HG03575 (cell line): ENCODE measurements around the gene KCNK6.

Experiments used
- ATAC-seq: cut with Tn5 transposase; IDR thresholded peaks from one replicate; pipeline ENCODE4 v1.9.1; 2021; ENCODE audit not compliant: unreplicated experiment, insufficient number of reproducible peaks, low FRiP score; ENCODE audit errors: extremely low read depth

The KCNK6 gene

DNA sequence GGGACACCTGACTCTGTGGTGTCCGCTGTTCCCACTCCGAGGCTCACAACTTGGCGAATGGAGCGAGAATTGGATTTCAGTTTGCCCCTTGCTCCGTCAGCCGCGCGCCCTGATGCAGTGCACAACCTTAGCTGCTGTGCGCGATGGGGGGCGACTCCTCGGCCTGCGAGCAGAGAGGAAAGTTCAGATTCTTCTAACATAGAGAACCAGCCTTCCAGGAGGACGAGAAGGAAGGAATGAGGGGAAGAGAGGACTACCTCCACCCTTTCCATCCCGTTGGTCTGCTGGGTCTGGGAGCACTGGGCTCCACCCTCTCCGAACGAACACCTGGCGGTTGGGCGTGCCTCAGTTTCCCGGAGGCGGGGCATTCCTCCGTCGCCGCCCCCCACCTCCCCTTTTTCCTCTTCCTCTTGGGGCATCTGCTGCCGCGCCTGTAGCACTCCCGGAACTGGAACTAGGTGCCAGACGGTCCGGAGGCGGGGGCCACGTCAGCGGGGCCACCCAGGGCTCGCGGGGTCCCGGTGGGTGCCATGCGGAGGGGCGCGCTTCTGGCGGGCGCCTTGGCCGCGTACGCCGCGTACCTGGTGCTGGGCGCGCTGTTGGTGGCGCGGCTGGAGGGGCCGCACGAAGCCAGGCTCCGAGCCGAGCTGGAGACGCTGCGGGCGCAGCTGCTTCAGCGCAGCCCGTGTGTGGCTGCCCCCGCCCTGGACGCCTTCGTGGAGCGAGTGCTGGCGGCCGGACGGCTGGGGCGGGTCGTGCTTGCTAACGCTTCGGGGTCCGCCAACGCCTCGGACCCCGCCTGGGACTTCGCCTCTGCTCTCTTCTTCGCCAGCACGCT is at the start of gene KCNK6:
KCNK6 (plus strand) TSS at position 425 of the 838 bp plus-strand sequence; CDS start at position 531, 106 bp downstream.
- no peak for ATAC-seq

DNA sequence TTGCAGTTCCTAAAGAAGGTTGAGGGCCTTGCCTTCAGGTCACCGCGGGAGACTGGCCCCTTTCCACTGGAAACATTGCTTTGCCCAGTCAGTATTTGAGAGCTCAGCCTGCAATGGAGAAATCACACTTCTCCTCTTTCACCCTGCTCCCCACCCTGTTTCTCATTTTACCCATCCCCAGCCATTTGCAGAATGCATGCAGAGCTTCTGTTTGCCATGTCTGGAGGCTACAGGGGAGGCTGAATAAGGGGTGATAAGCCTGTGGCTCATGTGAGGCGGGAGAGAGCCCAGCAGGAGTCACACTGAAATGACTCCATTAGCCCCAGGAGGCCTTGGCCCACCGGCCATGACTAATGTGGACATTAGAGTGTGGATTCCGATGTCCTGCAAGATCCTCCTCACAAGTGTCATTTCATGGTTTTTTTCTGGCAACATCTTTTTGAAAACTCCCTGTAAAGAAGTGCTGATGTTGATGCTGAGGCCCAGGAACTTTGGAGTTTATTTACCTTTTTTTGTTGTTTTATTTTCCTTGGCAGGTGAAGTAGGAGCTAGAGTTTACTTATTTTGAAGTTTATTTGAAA is 49.0 kb upstream of the KCNK6 start:
- ATAC-seq: no peak

DNA sequence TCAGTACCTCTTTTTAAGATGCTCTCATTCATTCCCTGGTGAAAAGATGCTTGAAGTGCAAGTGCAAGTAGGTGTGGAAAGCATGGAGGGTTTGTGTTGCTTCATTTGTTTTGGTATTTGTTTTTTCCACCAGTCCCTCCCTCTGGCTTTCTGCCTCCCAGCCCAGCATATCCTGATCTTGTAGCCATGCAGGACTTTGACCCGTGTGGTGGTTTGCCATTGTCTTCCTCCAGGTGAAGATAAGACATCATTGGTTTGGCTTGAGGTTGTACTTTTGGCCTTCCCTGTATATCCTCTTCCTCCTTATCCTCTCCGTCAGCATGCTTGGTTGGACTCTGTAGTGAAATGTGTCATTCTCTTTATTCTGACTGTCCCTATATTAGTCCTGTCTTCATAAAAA is 46.1 kb upstream of the KCNK6 start:
- no peak for ATAC-seq

DNA sequence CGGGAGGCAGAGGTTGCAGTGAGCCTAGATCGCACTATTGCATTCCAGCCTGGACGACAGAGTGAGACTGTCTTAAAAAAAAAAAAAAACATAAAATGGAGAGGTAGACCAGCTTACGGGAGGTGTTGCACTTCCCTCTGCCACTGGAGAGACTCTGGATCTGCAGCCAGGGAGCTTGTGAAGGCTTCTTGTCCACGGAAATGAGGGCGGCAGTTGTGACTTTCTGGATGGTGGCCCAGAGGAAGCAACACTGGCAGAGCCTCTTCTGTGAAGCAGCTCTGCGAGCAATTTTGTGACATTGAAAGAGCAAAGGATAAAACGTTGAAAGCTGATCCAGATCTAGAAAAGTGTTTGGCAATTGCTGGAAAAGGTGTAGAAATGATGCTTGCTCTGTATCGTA is 44.9 kb upstream of the KCNK6 start:
- no peak for ATAC-seq

DNA sequence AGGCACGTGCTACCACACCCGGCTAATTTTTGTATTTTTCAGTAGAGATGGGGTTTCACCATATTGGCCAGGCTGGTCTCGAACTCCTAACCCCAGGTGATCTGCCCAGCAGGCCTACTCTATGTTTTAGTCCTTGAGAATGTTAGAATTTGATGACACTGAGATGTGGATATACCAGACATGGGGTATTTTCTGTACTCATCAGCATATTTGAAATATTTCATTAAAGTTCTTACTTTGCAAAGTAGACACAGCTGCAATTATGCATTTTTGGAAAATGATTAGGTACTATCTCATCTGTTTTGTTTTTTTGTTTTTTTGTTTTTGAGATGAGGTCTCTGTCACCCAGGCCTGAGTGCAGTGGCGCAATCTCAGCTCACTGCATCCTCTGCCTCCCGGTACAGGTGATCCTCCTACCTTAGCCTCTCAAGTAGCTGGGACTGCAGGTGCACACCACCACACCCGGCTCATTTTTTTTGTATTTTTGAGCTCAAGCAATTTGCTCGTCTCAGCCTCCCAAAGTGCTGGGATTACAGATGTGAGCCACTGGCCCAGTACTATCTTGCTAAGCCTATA is 42.6 kb upstream of the KCNK6 start:
- no peak for ATAC-seq

DNA sequence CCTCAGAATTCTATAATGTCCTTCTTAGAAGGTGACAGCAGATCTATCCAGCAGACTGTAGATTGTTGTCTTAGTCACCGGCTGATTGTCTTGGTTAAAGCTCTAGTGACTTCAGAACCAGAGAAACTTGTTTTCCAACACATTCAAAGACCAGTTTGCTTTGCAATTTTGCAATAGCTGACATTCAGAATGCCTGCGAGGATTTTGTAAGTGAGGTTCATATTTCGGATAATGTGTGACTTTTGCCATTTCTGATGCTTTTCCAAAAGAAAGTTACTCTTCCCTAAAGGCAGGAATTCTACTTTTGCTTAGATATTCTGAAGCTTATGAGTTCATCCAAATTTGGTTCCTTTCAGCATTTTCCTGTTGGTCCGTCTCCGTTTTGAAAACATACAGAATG is 42.1 kb upstream of the KCNK6 start:
- no peak for ATAC-seq

DNA sequence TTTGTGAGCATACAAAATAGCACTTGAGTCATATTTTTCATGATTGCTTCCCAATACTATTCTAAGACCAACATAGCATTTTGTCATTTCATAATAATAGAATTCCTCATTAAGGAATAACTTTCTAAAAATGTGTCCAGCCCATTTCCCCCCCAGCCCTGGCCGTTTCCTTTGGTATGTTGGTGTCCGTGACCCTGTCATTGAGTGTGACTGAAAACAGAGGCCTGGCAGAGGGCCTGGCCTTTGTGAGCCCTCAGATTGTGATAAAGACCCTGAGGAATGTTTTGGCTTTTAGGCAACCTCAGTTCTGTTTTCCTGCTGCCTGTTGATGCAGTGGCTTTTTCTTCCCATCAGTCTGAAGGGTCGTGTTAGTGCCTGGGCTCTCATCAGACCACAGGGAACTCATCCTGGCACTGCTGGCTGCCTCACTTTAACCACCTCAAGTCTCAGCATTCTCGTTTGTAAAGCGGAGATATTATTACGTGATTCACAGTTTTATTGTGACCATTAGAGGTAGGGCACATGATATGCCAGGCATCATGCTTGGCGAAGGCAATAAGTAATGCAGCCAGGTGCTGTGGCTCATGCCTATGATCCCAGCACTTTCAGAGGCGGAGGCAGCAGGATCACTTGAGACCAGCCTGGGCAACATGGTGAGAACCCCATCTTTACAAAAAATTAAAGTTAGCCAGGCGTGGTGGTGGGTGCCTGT is 41.5 kb upstream of the KCNK6 start:
- ATAC-seq: no peak

DNA sequence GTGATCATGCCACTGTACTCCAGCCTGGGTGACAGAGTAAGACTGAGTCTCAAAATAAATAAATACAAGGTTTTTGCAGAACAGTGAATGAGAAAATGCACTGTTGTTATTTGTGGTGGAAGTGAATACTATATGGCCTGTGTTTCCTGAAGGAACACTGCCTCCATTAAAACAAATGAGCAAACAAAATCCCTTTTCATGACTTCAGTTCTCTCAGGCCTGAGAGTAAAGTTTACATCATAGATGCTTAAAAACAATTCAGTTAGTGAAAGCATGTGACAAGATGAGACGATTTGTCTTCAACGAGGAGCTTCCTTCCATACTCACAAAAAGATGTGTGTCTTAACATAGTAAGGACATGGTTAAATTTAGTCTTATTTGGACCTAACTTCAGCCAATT is 40.9 kb upstream of the KCNK6 start:
- ATAC-seq: no peak

DNA sequence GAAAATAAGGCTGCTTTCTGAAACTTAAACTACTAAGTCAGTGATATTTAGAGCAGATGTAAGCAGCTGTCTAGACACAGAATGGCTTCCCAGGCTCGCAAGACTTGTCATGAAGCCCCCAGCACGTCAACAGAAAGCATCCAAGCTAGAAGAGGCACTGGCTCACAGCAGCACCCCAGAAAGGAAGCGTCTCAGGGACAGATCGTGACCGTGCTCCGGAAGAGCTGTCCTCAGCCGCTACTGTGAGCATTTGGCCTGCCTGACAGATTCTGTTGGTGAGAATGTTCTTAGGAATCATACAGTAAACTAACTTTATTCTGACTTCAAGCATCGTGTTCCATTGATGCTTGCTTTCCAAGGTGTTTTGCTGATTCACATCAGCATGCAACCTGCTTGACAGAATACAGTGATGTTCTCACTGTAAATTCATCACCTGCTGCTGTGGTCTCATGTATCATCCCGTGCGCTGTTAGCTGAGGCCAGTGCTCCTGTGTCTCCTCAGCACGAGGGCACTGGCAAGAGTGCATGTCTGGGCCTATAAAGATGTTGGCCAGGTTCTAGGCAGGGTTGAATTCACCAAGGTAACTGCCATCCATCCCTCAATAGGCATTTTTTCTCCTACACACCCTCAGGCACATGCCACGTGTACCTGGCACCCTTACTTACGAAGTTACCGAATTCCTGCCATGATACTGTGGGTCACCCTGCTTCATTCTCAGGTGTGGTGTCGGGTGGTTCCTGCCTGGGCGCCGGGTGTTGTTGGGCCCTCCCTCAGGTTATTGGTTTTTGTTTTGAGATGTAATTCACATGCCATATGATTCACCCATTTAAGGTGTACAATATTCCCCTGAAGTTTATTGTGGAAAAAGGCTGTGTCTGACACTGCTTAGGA is 39.4 kb upstream of the KCNK6 start:
- no peak for ATAC-seq

DNA sequence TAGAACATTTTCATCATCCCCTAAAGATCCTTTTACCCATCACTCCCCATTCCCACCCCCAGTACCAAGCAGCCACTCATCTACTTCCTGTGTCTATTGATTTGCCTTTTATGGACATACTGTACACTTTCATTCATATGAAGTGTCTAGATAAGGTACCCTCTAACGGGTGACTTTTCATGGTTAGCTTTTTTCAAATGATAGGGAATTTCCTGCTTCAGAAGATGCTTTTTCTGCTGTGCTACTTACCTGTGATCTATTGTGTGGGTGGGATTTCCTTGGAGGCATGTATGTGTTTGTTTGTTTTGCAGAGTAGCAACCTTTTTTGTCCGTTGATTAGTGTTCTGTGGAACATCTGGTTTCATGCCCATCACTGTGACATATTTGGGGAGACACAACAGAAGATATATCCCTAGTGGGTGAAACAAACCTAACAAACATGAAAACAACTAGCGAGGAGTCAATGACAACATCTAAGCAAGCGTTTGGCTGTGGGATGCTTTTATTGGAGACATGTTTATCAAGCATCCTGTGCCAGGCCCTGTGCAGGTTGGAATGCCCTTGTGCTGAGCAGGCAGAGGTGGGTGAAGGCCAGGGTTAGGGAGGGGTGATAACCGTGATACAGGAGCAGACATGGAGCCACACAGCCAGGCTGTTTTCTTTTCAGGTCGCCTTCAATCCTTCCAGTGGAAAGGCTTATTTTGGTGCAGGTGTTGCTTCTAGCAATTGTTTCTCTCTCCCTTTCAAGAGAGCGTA is 37.7 kb upstream of the KCNK6 start:
- ATAC-seq: no peak

DNA sequence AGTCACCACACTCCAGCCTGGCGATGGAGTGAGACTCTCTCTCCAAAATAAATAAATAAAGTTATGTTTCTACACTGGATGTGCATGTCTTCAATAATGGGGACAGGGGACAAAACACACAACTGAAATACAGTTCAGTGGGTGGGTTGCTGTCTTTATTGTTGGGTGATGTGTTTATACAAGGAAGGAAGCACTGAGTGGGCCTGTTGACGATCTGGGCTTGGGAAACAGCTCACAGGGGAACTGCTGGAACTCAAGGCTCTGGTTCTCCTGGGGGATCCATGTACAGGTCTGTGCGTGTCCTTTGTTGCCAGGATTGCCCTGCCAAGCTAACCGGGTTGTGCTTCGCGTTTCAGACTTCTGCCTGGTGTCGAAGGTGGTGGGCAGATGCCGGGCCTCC is 36.4 kb upstream of the KCNK6 start:
- no peak for ATAC-seq

DNA sequence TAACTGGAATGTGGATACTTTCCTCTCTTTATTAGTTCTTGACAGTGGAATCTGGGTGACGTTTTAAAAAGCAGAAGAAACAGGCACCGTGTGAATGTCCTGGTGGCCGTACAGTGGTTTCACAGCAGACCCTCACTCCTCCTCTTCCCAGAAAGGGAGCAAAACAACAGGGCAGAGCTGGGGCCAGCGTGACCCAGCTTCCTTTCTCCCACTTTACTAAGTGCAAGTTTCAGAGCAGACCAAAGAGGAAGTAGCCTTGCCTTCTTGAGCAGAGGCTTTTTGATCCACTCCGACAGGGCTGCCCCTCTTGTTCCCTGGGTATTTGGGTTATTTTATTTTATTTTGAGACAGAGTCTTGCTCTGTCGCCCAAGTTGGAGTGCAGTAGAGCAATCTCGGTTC is 35.2 kb upstream of the KCNK6 start:
- ATAC-seq: no peak

DNA sequence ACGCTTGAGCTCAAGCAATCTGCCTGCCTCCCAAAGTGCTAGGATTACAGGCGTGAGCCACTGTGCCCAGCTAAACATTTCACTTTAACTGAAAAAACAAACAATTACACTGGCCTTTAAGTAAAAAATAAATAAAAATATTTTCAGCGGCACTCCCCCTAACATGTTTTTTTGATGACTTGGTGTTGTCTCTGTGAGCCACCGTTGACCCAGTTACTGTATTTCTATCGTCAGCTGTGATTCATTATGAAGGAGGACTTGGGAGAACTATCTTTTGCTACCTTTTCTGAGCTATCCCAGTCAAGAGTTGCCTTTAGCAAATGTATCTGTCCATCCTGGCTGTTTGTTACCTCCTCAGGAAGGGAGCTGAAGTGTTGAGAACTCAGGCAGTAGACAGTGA is 34.1 kb upstream of the KCNK6 start:
- no peak for ATAC-seq

DNA sequence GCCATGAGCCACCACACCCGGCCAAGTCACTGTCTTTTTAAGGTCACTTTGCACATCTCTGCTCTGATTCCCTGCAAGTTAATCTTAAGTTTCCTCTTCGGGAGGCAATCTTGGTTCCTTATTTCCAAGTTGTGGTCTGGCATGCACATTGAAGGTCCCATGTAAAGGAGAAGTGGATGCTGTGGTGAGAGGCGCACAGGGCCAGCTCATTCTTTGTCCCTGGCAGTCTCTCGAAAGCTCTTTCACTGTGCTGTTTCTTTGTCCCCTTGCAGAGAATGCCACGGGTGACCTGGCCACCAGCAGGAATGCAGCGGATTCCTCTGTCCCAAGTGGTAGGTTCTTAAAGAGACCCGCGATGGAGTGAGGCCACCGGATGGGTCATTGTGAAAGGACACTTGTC is 32.0 kb upstream of the KCNK6 start:
- ATAC-seq: no peak

DNA sequence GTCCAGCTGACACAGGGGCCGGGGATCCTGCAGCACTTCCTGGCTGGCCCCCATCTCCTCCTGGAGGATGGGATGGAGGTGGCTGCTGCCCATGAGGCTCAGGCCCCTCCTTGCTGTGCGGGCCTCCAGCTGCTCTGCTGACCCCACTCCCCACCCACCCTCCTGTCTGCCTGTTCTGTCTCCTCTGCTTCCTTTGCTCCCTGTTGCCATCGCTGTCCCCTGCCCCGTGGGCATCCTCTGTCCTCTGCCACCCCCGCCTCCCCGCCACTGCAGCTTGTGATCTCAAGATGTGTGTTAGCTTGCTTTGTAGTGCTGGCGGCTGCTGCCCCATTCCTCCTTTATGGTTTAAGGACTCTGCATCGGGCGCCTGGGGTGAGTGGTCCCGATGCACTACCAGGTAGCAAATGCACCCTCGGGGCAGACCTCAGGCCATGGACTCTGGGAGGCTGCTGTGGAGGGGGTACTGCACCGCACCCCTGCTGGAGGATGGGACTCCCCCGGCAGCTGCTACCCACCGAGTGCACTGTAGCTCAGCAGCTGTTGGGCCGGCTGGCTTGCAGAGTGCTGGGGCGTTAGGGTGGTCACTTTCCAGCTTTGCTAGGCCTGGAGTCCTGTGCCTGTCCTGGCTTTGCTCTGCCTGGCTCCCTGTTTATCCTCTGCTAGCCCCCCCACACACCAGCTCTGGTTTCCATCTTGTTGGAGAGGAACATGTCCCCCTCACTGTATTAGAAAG is 31.4 kb upstream of the KCNK6 start:
- ATAC-seq: no peak

DNA sequence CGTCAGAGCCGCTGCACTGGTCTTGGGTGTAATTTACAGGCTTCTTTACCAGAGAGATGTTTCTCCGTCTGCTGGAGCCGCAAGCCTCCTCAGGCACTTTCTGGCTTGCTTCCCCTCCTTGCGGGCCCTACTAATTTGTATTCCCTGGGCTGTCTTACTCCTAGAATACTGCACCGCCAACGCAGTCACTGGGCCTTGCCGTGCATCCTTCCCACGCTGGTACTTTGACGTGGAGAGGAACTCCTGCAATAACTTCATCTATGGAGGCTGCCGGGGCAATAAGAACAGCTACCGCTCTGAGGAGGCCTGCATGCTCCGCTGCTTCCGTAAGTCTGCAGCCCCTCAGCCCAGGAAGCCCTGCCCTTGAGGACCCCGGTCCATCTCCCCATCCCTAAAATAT is 29.7 kb upstream of the KCNK6 start:
- no peak for ATAC-seq

DNA sequence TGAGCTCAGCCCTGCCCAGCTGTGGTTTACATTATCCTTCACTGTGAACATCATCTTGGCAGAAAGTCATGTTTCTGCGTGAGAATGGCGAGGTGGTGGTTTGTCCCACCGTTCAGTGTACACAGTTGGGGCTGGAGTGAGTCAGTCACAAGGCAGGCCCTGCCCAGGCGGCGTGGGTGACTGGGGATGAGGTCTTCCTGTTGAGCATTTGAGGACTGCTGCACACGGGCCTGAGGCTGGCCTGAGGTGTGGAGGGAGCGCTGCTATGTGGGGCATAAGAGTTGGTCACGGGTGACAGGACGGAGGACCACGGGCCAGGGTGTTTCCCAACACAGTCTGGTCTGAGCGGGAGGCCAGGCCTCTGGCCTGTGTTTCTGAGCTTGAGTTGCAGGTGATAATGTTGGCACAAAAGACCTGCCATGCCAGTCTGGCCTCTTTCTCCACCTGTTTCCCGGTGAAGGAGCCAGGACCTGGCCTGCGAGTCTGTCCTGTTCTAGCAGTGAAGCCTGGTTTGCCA is 29.0 kb upstream of the KCNK6 start:
- no peak for ATAC-seq
